Measurements from ENCODE around the gene MASP1.

GRCh38 chr3:187286467-187287059 lies 5.0 kb downstream of the MASP1 start:
- TF ChIP-seq, protein P1, sequence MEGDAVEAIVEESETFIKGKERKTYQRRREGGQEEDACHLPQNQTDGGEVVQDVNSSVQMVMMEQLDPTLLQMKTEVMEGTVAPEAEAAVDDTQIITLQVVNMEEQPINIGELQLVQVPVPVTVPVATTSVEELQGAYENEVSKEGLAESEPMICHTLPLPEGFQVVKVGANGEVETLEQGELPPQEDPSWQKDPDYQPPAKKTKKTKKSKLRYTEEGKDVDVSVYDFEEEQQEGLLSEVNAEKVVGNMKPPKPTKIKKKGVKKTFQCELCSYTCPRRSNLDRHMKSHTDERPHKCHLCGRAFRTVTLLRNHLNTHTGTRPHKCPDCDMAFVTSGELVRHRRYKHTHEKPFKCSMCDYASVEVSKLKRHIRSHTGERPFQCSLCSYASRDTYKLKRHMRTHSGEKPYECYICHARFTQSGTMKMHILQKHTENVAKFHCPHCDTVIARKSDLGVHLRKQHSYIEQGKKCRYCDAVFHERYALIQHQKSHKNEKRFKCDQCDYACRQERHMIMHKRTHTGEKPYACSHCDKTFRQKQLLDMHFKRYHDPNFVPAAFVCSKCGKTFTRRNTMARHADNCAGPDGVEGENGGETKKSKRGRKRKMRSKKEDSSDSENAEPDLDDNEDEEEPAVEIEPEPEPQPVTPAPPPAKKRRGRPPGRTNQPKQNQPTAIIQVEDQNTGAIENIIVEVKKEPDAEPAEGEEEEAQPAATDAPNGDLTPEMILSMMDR (IDR thresholded peaks at IDR 0.05): no peak
- TF ChIP-seq ZFX (IDR thresholded peaks at IDR 0.05; ENCODE audit: borderline replicate concordance): no peak
